H4 (cell line): Measurements from ENCODE around the gene TRAPPC11. TPM values are rescaled to one million over a fixed set of nuclear protein-coding genes. Genes with fewer than 3 reads are reported as not detected.

ENCODE experiments used
- DNase-seq: peaks from one replicate; pipeline ENCODE4 v3.0.0-alpha.2; 2015; ENCODE audit warnings: low spot score
- total RNA-seq: library from RNA; depleted of rRNA; stranded (reverse); fragments of >200 nt; shearing (Covaris generic); gene quantifications from 2 replicates; pipeline ENCODE4 v1.2.3, GENCODE V29; 2014; rRNA removed

TRAPPC11 gene
- total RNA-seq, 1 experiment from 2014 or later = 21.3 TPM

GRCh38 chr4:183758061-183758757 lies 99.1 kb downstream of the TRAPPC11 start:
- DNase-seq = no peak

GRCh38 chr4:183758758-183759447 lies 99.8 kb downstream of the TRAPPC11 start:
- DNase-seq = no peak

GRCh38 chr4:183760326-183760725 lies 101.2 kb downstream of the TRAPPC11 start:
- DNase-seq = no peak

Other genes with a start within 250 kb of the TRAPPC11 start
- 13.0 and 16.5 TPM in 2 replicates for gene CDKN2AIP, start 214.7 kb upstream of the TRAPPC11 start, total RNA-seq
- 16.3 and 17.2 TPM in 2 replicates for gene ING2, start 154.2 kb upstream of the TRAPPC11 start, total RNA-seq
- gene RWDD4, start 108 bp upstream of the TRAPPC11 start, total RNA-seq = 21.4 and 32.3 TPM in 2 replicates
- gene STOX2, start 246.0 kb downstream of the TRAPPC11 start, total RNA-seq = 2.4 and 5.8 TPM in 2 replicates